H1 (cell line): ENCODE measurements around the gene KCNQ1. TPM values are rescaled to one million over a fixed set of nuclear protein-coding genes. Genes with fewer than 3 reads are reported as not detected.

Source experiments
- PHF8 ChIP-seq: fragments of 200-600 bp; sonication (generic); conservative IDR thresholded peaks from 2 replicates; pipeline ENCODE4 v1.7.1; 2012; ENCODE audit warnings: low read depth, mild to moderate bottlenecking, inconsistent platforms, low read length, moderate library complexity
- polyA plus RNA-seq, 7 experiments: library from polyadenylated mRNA; depleted of rRNA in 3 of 7; stranded (reverse) in 5 of 7; unstranded in 2 of 7; fragments of >200 nt in 5 of 7; fragments of 200-250 nt in 2 of 7; gene quantifications; 1 replicate in 5 of 7; 2 replicates in 1 of 7; 4 replicates in 1 of 7; pipeline versions ENCODE4 v1.2.1 to v1.2.3, GENCODE V29; 2011 to 2013; ENCODE audit warnings: missing spikeins in 2 of 7, mixed read lengths in 2 of 7
- total RNA-seq: library from RNA; stranded (reverse); fragmentation: NEBNext Ultra II Directional; extraction: Animal tissue kit (Norgen Biotek cat#: 25700); gene quantifications from 2 replicates; pipeline ENCODE4 v1.2.1, GENCODE V29; 2021

The KCNQ1 gene
- total and polyA plus RNA-seq, 2 of the 8 experiments (the other 6 are each of a cell fraction or from before 2014, with no cell fraction given) = 1.9 to 2.0 TPM

- TF ChIP-seq PHF8 = no peak
Observed at GRCh38 chr11:2839395-2839943, 394.7 kb downstream of the KCNQ1 start (continued).
